ENCODE data around the gene INTS6.

INTS6 gene, protein sequence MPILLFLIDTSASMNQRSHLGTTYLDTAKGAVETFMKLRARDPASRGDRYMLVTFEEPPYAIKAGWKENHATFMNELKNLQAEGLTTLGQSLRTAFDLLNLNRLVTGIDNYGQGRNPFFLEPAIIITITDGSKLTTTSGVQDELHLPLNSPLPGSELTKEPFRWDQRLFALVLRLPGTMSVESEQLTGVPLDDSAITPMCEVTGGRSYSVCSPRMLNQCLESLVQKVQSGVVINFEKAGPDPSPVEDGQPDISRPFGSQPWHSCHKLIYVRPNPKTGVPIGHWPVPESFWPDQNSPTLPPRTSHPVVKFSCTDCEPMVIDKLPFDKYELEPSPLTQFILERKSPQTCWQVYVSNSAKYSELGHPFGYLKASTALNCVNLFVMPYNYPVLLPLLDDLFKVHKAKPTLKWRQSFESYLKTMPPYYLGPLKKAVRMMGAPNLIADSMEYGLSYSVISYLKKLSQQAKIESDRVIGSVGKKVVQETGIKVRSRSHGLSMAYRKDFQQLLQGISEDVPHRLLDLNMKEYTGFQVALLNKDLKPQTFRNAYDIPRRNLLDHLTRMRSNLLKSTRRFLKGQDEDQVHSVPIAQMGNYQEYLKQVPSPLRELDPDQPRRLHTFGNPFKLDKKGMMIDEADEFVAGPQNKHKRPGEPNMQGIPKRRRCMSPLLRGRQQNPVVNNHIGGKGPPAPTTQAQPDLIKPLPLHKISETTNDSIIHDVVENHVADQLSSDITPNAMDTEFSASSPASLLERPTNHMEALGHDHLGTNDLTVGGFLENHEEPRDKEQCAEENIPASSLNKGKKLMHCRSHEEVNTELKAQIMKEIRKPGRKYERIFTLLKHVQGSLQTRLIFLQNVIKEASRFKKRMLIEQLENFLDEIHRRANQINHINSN
- long read RNA-seq, donor 1, full-length matches to known transcripts: 5 of 5 reads
- long read RNA-seq, donor 1, partial matches to known transcripts: 0 of 5 reads
- long read RNA-seq, donor 1, other reads (novel, unspliced or antisense): 0 of 5 reads
- long read RNA-seq, donor 2, full-length matches to known transcripts: 4 of 4 reads
- long read RNA-seq, donor 2, partial matches to known transcripts: 0 of 4 reads
- long read RNA-seq, donor 2, other reads (novel, unspliced or antisense): 0 of 4 reads
- long read RNA-seq, donor 3, full-length matches to known transcripts: 2 of 2 reads
- long read RNA-seq, donor 3, partial matches to known transcripts: 0 of 2 reads
- long read RNA-seq, donor 3, other reads (novel, unspliced or antisense): 0 of 2 reads
- long read RNA-seq, donor 4, full-length matches to known transcripts: 6 of 6 reads
- long read RNA-seq, donor 4, partial matches to known transcripts: 0 of 6 reads
- long read RNA-seq, donor 4, other reads (novel, unspliced or antisense): 0 of 6 reads
- long read RNA-seq, donor 5, full-length matches to known transcripts: 9 of 9 reads
- long read RNA-seq, donor 5, partial matches to known transcripts: 0 of 9 reads
- long read RNA-seq, donor 5, other reads (novel, unspliced or antisense): 0 of 9 reads
- long read RNA-seq, donor 6, full-length matches to known transcripts: 2 of 2 reads
- long read RNA-seq, donor 6, partial matches to known transcripts: 0 of 2 reads
- long read RNA-seq, donor 6, other reads (novel, unspliced or antisense): 0 of 2 reads
- long read RNA-seq, donor 7, full-length matches to known transcripts: 10 of 10 reads
- long read RNA-seq, donor 7, partial matches to known transcripts: 0 of 10 reads
- long read RNA-seq, donor 7, other reads (novel, unspliced or antisense): 0 of 10 reads
- long read RNA-seq, donor 8, full-length matches to known transcripts: 3 of 3 reads
- long read RNA-seq, donor 8, partial matches to known transcripts: 0 of 3 reads
- long read RNA-seq, donor 8, other reads (novel, unspliced or antisense): 0 of 3 reads

DNA sequence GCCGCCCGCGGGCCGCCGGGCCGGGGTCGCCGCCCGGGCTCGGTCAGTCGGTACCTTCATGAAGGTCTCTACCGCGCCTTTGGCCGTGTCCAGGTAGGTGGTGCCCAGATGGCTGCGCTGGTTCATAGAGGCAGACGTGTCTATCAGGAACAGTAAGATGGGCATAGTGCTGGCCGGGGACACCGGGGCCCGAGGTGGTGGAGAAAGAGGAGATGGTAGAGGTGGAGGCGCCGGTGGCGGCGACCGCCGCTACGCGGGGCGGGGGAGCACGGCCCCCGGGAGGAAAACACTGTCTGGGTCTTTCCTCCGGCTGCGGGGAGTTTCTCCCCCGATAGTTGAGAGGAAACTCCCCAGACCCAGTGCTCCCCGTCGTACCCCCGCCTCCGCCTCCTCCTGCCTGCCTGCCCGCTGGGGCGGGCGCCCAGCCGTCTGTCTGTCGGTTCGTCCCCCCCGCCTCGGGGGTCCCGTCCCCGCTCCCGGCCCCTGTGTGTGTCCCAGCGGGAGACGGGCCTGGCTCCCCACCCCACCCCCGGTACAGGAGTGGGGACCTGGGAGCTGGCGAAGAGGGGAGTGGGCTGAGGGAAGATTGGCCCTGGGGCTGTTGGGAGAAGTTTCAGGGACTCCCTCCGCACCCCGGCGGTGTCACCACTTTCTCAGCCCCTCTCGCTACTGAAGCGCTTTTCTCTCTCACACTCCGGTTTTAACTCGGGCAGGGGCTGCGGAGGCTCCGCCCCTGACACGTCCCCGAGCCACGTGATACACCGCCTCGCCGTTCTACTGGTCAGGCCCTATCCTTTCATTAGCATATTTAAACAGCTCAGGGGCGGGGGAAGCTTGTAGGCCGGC, at the start of gene INTS6:
INTS6 (minus strand) TSS at position 676 of the 846 bp plus-strand sequence; CDS start at position 165, 511 bp downstream.
- peak; percentile 85 for DNase-seq

GRCh38 chr13:51502153-51502651, 49.4 kb upstream of the INTS6 start:
- DNase-seq: no peak

- no peak for DNase-seq
Measured at GRCh38 chr13:51501592-51502152, 48.8 kb upstream of the INTS6 start.

GRCh38 chr13:51501096-51501495, 48.3 kb upstream of the INTS6 start:
- DNase-seq: no peak

- DNase-seq: no peak
Measured at GRCh38 chr13:51500687-51501086, 47.9 kb upstream of the INTS6 start.

- no peak for DNase-seq
Measured at GRCh38 chr13:51499841-51500240, 47.0 kb upstream of the INTS6 start.

- DNase-seq: no peak
Measured at GRCh38 chr13:51495316-51495715, 42.5 kb upstream of the INTS6 start.

DNA sequence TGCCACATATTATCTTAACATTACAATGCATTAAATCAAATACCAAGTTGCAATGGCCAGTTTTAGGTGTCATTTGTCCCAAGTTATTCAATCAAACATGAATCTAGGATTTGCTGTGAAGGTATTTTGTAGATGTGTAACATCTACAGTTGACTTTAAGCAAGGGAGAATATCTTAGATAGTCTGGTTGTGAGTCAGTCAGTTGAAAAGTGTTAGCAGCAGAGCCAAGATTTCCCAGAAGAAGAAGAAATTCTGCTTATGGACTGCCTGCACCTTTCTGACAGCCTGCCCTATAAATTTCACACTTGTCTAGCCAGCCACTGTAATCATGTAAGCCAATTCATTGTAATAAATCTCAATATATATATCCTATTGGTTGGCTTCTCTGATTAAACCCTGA, 41.3 kb upstream of the INTS6 start:
- no peak for DNase-seq

- DNase-seq: no peak
Measured at GRCh38 chr13:51488212-51488611, 35.4 kb upstream of the INTS6 start.

DNA sequence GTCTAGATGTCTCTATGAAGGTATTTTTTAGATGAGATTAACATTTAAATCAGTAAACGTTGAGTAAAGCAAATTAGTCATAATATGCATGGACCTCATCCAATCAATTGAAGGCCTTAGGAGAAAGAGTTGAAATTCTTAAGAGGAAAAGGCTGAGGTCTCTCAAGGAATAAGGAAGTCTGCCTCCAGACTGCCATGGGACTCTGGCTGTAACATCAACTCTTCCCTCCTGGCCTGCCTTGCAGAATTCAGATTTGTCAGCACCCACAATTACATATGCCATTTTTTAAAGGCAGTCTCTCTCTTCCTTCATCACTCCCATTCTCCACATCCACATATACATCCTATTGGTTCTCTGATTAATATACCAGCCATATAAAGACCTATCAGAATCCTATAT, 28.8 kb upstream of the INTS6 start:
- no peak for DNase-seq

DNA sequence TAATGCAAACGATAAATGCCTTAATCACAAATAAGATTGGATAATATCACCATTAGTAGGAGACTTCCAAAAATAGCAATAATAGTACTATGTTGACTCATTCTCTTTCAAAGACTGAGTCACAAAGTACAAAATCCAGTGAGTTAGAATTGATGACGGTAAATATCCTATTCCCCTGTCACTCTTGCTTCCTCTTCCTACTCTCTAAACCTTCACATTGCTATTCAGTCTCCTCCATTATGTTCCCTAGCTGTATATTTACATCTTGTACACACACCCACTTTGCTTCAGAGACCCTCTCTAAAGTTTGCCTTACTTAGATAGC, 26.3 kb upstream of the INTS6 start:
- no peak for DNase-seq

- DNase-seq: no peak
Measured at GRCh38 chr13:51478418-51479198, 25.8 kb upstream of the INTS6 start.

GRCh38 chr13:51477653-51478324, 25.0 kb upstream of the INTS6 start:
- no peak for DNase-seq

GRCh38 chr13:51477149-51477548, 24.3 kb upstream of the INTS6 start:
- DNase-seq: no peak

- no peak for DNase-seq
Measured at GRCh38 chr13:51475727-51476501, 23.1 kb upstream of the INTS6 start.

GRCh38 chr13:51469790-51470189, 17.0 kb upstream of the INTS6 start:
- DNase-seq: no peak

DNA sequence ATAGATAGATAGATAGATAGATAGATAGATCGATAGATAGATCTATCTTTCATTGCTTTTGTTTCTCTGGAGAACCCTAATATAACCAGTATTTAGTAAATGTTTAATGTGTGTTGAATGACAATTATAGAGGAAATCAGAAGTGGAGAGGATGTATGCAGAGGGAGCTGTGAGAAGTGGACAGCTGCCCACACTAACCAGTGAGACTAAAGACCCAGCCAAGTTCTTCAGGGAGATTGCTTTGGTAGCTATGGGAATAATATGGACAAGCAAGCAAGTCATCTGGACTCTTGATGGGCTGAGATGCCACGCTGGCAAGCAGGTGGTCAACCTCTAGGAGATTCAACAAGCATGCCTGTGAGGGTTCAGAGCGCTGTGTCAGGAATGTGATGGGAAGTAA, 14.9 kb upstream of the INTS6 start:
- no peak for DNase-seq

GRCh38 chr13:51465124-51465523, 12.3 kb upstream of the INTS6 start:
- DNase-seq: no peak
